ENCODE results near the gene MGST2. TPM values are rescaled to one million over a fixed set of nuclear protein-coding genes. Genes with fewer than 3 reads are reported as not detected.
A peak's percentile ranks its signal among the peaks of the same experiment; 100 is the strongest.

The MGST2 gene
- total and polyA plus RNA-seq, 4 donors = 69.6 to 170 (median 90.7) TPM

GRCh38 chr4:139734875-139735380 lies 69.3 kb downstream of the MGST2 start:
- Histone ChIP-seq H3K9me3 (ENCODE audit: control insufficient read depth in 4 of 4, low read length in 3 of 4) (no peaks in the 10 kb centered on the region), H3K9ac (ENCODE audit: low read depth in 1 of 2, low read length in 2 of 2) (peak overlapping the region; percentile 70 to 87), H3K27me3 (ENCODE audit: control insufficient read depth in 4 of 4, insufficient read depth in 4 of 4, low read length in 3 of 4) (no peaks in the 10 kb centered on the region), H3K4me1 (ENCODE audit: control insufficient read depth in 4 of 4, insufficient read depth in 4 of 4, low read length in 3 of 4) (peaks cover 4 to 14% (median 7%) of the 10 kb centered on the region in 4 donors), H3K36me3 (ENCODE audit: control insufficient read depth in 4 of 4, insufficient read depth in 3 of 4, low read depth in 1 of 4, low read length in 3 of 4) (no peaks in the 10 kb centered on the region), H3K27ac (ENCODE audit: low read depth in 1 of 2, low read length in 2 of 2) (peak overlapping the region; percentile 58 to 94), H3K4me3 (ENCODE audit: low read depth in 1 of 3, low read length in 3 of 3) (peak overlapping the region; percentile 43 to 75 (median 48))
- TF ChIP-seq TAF1 (conservative IDR thresholded peaks at IDR 0.05) (no peak), YY1 (IDR thresholded peaks at IDR 0.05) (no peak), FOXA2 (IDR thresholded peaks at IDR 0.05) (no peak), RXRA (IDR thresholded peaks at IDR 0.05) (no peak), MAX (IDR thresholded peaks at IDR 0.05) (no peak), HNF4A (conservative IDR thresholded peaks at IDR 0.05) (no peak), RAD21 (IDR thresholded peaks at IDR 0.05) (peak; percentile 75 to 85), NR2F2 (IDR thresholded peaks at IDR 0.05) (no peak), GABPA (IDR thresholded peaks at IDR 0.05 in 1 of 2, conservative IDR thresholded peaks at IDR 0.05 in 1 of 2) (no peak), SP1 (IDR thresholded peaks at IDR 0.05) (no peak), ZBTB33 (IDR thresholded peaks at IDR 0.05) (no peak), REST (IDR thresholded peaks at IDR 0.05) (no peak), CTCF (IDR thresholded peaks at IDR 0.05; ENCODE audit: low read depth, low read length, missing input control) (peak; percentile 76), ATF3 (IDR thresholded peaks at IDR 0.05) (no peak), HNF4G (IDR thresholded peaks at IDR 0.05) (no peak), EGR1 (IDR thresholded peaks at IDR 0.05; ENCODE audit: low read depth in 2 of 2) (no peak), FOXA1 (IDR thresholded peaks at IDR 0.05) (no peak)
- under 1% methylated on average over 42 of the region's 42 CpGs for WGBS
- peak; percentile 79 for DNase-seq (ENCODE audit: low spot score)
